ENCODE data around the gene SPATS1.

SPATS1 gene

DNA sequence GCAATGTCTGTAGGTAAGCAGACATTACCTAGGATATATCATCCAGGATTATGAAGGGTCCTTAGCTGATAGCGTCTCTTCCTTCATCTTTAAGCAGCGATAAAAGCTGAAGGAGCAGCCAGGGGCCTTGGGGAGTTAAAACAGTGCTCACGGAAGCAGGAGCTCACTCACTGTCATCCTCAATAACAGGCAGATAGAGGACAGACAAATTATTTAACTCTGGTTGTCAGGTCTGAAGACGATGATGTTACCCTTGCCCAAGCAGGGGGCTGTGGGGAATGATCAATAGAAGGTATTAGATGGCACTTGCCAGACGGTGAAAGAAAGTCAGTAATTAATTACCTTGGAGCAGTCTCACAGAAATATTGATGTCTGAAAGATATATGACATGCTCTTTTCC, 12.6 kb upstream of the SPATS1 start:
- no peak overlapping the region for H3K23ac ChIP-seq (ENCODE audit: low read depth, low read length, poor library complexity)
- H3K4me1 ChIP-seq (ENCODE audit: control insufficient read depth in 2 of 2, insufficient read depth in 1 of 2, low read depth in 1 of 2, low read length in 2 of 2): peaks cover 0 to 9% of the 10 kb centered on the region in 2 donors
- H3K9me3 ChIP-seq (replicated peaks in 1 of 2; ENCODE audit: control insufficient read depth in 2 of 2, insufficient read depth in 1 of 2, low read depth in 1 of 2, low read length in 2 of 2): no peaks in the 10 kb centered on the region
- no peak overlapping the region for H2BK12ac ChIP-seq (ENCODE audit: low read length)
- H3K18ac ChIP-seq (ENCODE audit: low read length): no peak overlapping the region
- no peaks in the 10 kb centered on the region for H3K79me1 ChIP-seq (ENCODE audit: low read depth, low read length)
- H2BK15ac ChIP-seq (ENCODE audit: low read length): no peak overlapping the region
- no peak overlapping the region for H4K8ac ChIP-seq (ENCODE audit: low read depth, low read length)
- H3K14ac ChIP-seq (ENCODE audit: low read length): no peak overlapping the region
- no CpG with 5 or more reads among the region's 5 CpGs for WGBS, 2 donors (ENCODE audit: extremely low coverage in 2 of 2, insufficient read length in 2 of 2, insufficient replicate concordance in 1 of 2)
- H3K9ac ChIP-seq (ENCODE audit: low read depth, low read length, poor library complexity): no peak overlapping the region
- no peak overlapping the region for H2BK120ac ChIP-seq (ENCODE audit: low read depth, low read length)
- no peak overlapping the region for H2BK5ac ChIP-seq (ENCODE audit: low read length)
- no peak overlapping the region for H3K27ac ChIP-seq (replicated peaks; ENCODE audit: low read length)
- H2AK5ac ChIP-seq (ENCODE audit: low read depth, low read length): no peak overlapping the region
- H3K4ac ChIP-seq (ENCODE audit: low read length): no peak overlapping the region
- no peak overlapping the region for H4K91ac ChIP-seq (ENCODE audit: low read depth, low read length, poor library complexity)
- H3K27me3 ChIP-seq (ENCODE audit: control insufficient read depth in 3 of 3, insufficient read depth in 3 of 3, low read depth in 1 of 3, low read length in 3 of 3): peaks cover 0 to 30% (median 0%) of the 10 kb centered on the region in 3 experiments
- no peak overlapping the region for H3K4me2 ChIP-seq (ENCODE audit: insufficient read depth, low read length, poor library complexity, severe bottlenecking)
- no peak overlapping the region for H3K4me3 ChIP-seq (ENCODE audit: low read length in 2 of 2)
- H3K36me3 ChIP-seq (replicated peaks in 1 of 2; ENCODE audit: control insufficient read depth in 2 of 2, insufficient read depth in 2 of 2, low read length in 2 of 2): no peaks in the 10 kb centered on the region
- DNase-seq (ENCODE audit: low spot score): no peak
- H2AFZ ChIP-seq (ENCODE audit: low read length): no peak overlapping the region

DNA sequence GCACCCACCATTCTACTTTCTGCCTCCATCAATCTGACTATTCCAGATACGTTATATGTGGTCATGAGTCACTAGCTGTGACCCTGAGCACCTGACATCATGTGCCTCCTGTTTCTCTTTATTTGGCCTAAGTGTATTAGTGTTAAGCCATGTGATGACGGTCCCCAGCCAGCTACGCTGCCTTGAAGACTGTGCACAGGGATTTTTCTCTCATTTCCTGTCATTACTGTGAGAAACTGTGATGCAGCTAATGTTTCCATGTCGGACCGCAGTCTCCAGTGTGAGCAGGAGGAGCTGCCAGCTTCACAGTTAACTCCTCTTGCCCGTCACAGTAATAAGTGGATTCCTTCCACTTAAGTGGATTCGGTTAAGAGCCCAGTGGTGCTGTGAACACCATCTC, 9.9 kb upstream of the SPATS1 start:
- H3K18ac ChIP-seq (ENCODE audit: low read length): no peak overlapping the region
- H2BK120ac ChIP-seq (ENCODE audit: low read depth, low read length): no peak overlapping the region
- no peak overlapping the region for H3K27ac ChIP-seq (replicated peaks; ENCODE audit: low read length)
- no peak overlapping the region for H2AFZ ChIP-seq (ENCODE audit: low read length)
- no peaks in the 10 kb centered on the region for H3K36me3 ChIP-seq (replicated peaks in 1 of 2; ENCODE audit: control insufficient read depth in 2 of 2, insufficient read depth in 2 of 2, low read length in 2 of 2)
- no peak overlapping the region for H3K4me3 ChIP-seq (ENCODE audit: low read length in 2 of 2)
- H3K14ac ChIP-seq (ENCODE audit: low read length): no peak overlapping the region
- no peak overlapping the region for H3K4me2 ChIP-seq (ENCODE audit: insufficient read depth, low read length, poor library complexity, severe bottlenecking)
- peaks cover 2 to 7% of the 10 kb centered on the region in 2 donors for H3K4me1 ChIP-seq (ENCODE audit: control insufficient read depth in 2 of 2, insufficient read depth in 1 of 2, low read depth in 1 of 2, low read length in 2 of 2)
- H3K27me3 ChIP-seq (ENCODE audit: control insufficient read depth in 3 of 3, insufficient read depth in 3 of 3, low read depth in 1 of 3, low read length in 3 of 3): peaks cover 0 to 31% (median 0%) of the 10 kb centered on the region in 3 experiments
- WGBS, 2 donors (ENCODE audit: extremely low coverage in 2 of 2, insufficient read length in 2 of 2, insufficient replicate concordance in 1 of 2): no CpG with 5 or more reads among the region's 7 CpGs
- H4K91ac ChIP-seq (ENCODE audit: low read depth, low read length, poor library complexity): no peak overlapping the region
- no peak overlapping the region for H2AK5ac ChIP-seq (ENCODE audit: low read depth, low read length)
- no peak overlapping the region for H2BK15ac ChIP-seq (ENCODE audit: low read length)
- H4K8ac ChIP-seq (ENCODE audit: low read depth, low read length): no peak overlapping the region
- DNase-seq (ENCODE audit: low spot score): no peak
- H2BK5ac ChIP-seq (ENCODE audit: low read length): no peak overlapping the region
- no peaks in the 10 kb centered on the region for H3K79me1 ChIP-seq (ENCODE audit: low read depth, low read length)
- peak overlapping the region; percentile 82 for H2BK12ac ChIP-seq (ENCODE audit: low read length)
- H3K9me3 ChIP-seq (replicated peaks in 1 of 2; ENCODE audit: control insufficient read depth in 2 of 2, insufficient read depth in 1 of 2, low read depth in 1 of 2, low read length in 2 of 2): no peaks in the 10 kb centered on the region
- no peak overlapping the region for H3K4ac ChIP-seq (ENCODE audit: low read length)
- H3K23ac ChIP-seq (ENCODE audit: low read depth, low read length, poor library complexity): no peak overlapping the region
- no peak overlapping the region for H3K9ac ChIP-seq (ENCODE audit: low read depth, low read length, poor library complexity)

DNA sequence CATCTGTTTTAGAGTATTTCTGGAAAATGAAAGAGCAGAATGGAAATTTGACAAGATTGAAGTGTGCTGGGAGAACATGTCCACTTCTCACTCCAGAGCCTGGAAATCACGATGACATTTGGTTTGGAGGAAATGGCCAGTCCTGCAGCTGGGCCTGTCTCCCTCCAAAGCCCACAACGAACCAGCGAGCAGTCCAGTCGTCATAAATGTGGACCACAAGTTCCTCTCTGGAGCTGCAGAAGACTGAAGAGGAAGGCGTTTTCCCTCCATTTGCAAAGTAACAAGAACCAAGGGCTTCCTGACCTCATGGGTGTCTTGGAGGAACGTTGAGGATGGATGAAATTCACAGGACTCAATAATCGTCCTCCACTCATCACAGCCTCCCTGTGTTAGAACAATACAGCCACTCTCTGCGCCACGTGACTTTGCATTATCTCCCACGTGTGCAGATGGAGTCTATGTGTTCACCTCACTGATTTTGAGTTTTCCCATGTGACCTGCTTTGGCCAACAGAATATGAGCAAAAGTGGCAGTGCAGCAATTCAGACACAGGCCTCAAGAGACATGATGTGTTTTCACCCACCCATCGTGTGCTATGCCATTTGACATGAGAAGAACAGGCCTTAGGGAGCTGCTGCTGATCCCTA, 9.1 kb upstream of the SPATS1 start:
- no peaks in the 10 kb centered on the region for H3K9me3 ChIP-seq (replicated peaks in 1 of 2; ENCODE audit: control insufficient read depth in 2 of 2, insufficient read depth in 1 of 2, low read depth in 1 of 2, low read length in 2 of 2)
- no peaks in the 10 kb centered on the region for H3K36me3 ChIP-seq (replicated peaks in 1 of 2; ENCODE audit: control insufficient read depth in 2 of 2, insufficient read depth in 2 of 2, low read length in 2 of 2)
- peaks cover 0 to 32% (median 0%) of the 10 kb centered on the region in 3 experiments for H3K27me3 ChIP-seq (ENCODE audit: control insufficient read depth in 3 of 3, insufficient read depth in 3 of 3, low read depth in 1 of 3, low read length in 3 of 3)

DNA sequence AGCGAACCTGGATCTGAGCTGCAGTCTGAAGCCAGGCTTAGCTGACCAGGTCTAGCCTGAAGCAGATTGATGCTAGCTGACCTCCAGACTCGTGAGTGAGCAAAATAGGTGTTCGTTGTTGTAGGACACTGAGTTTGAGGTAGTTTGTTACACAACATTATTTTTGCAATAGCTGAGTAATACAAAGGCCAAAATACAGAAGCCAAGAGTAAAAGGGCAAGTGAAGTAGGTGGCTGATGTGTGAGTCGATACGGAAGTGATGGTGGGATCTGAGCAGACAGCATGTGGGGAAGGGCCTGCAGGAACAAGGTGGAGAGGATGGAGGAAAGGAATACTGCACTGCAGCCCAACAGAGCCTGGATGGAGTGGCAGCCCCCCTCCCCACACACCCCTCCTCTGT, 8.5 kb upstream of the SPATS1 start:
- no peak overlapping the region for H3K14ac ChIP-seq (ENCODE audit: low read length)
- H3K27me3 ChIP-seq (ENCODE audit: control insufficient read depth in 3 of 3, insufficient read depth in 3 of 3, low read depth in 1 of 3, low read length in 3 of 3): peaks cover 0 to 31% (median 0%) of the 10 kb centered on the region in 3 experiments
- H2BK15ac ChIP-seq (ENCODE audit: low read length): no peak overlapping the region
- H3K27ac ChIP-seq (replicated peaks; ENCODE audit: low read length): no peak overlapping the region
- no CpG with 5 or more reads among the region's 5 CpGs for WGBS, 2 donors (ENCODE audit: extremely low coverage in 2 of 2, insufficient read length in 2 of 2, insufficient replicate concordance in 1 of 2)
- H2BK120ac ChIP-seq (ENCODE audit: low read depth, low read length): no peak overlapping the region
- no peak overlapping the region for H2AK5ac ChIP-seq (ENCODE audit: low read depth, low read length)
- peaks cover 2 to 11% of the 10 kb centered on the region in 2 donors for H3K4me1 ChIP-seq (ENCODE audit: control insufficient read depth in 2 of 2, insufficient read depth in 1 of 2, low read depth in 1 of 2, low read length in 2 of 2)
- H3K4me2 ChIP-seq (ENCODE audit: insufficient read depth, low read length, poor library complexity, severe bottlenecking): no peak overlapping the region
- no peak overlapping the region for H3K23ac ChIP-seq (ENCODE audit: low read depth, low read length, poor library complexity)
- H3K4me3 ChIP-seq (ENCODE audit: low read length in 2 of 2): no peak overlapping the region
- H3K36me3 ChIP-seq (replicated peaks in 1 of 2; ENCODE audit: control insufficient read depth in 2 of 2, insufficient read depth in 2 of 2, low read length in 2 of 2): no peaks in the 10 kb centered on the region
- H2BK12ac ChIP-seq (ENCODE audit: low read length): no peak overlapping the region
- H4K91ac ChIP-seq (ENCODE audit: low read depth, low read length, poor library complexity): no peak overlapping the region
- no peak overlapping the region for H4K8ac ChIP-seq (ENCODE audit: low read depth, low read length)
- H3K79me1 ChIP-seq (ENCODE audit: low read depth, low read length): no peaks in the 10 kb centered on the region
- H2AFZ ChIP-seq (ENCODE audit: low read length): no peak overlapping the region
- H3K9me3 ChIP-seq (replicated peaks in 1 of 2; ENCODE audit: control insufficient read depth in 2 of 2, insufficient read depth in 1 of 2, low read depth in 1 of 2, low read length in 2 of 2): no peaks in the 10 kb centered on the region
- H3K4ac ChIP-seq (ENCODE audit: low read length): no peak overlapping the region
- H3K9ac ChIP-seq (ENCODE audit: low read depth, low read length, poor library complexity): no peak overlapping the region
- DNase-seq (ENCODE audit: low spot score): no peak
- H2BK5ac ChIP-seq (ENCODE audit: low read length): no peak overlapping the region
- no peak overlapping the region for H3K18ac ChIP-seq (ENCODE audit: low read length)

More for the DNA sequence above, 9.1 kb upstream of the SPATS1 start:
- no peak overlapping the region for H3K23ac ChIP-seq (ENCODE audit: low read depth, low read length, poor library complexity)
- no peak overlapping the region for H2BK120ac ChIP-seq (ENCODE audit: low read depth, low read length)
- H2BK15ac ChIP-seq (ENCODE audit: low read length): no peak overlapping the region
- peaks cover 2 to 10% of the 10 kb centered on the region in 2 donors for H3K4me1 ChIP-seq (ENCODE audit: control insufficient read depth in 2 of 2, insufficient read depth in 1 of 2, low read depth in 1 of 2, low read length in 2 of 2)
- H3K4ac ChIP-seq (ENCODE audit: low read length): no peak overlapping the region
- no peak overlapping the region for H2BK5ac ChIP-seq (ENCODE audit: low read length)
- WGBS, 2 donors (ENCODE audit: extremely low coverage in 2 of 2, insufficient read length in 2 of 2, insufficient replicate concordance in 1 of 2): no CpG with 5 or more reads among the region's 11 CpGs
- no peaks in the 10 kb centered on the region for H3K79me1 ChIP-seq (ENCODE audit: low read depth, low read length)
- no peak overlapping the region for H2AFZ ChIP-seq (ENCODE audit: low read length)
- no peak overlapping the region for H2AK5ac ChIP-seq (ENCODE audit: low read depth, low read length)
- no peak overlapping the region for H4K91ac ChIP-seq (ENCODE audit: low read depth, low read length, poor library complexity)
- H4K8ac ChIP-seq (ENCODE audit: low read depth, low read length): no peak overlapping the region
- no peak overlapping the region for H3K4me2 ChIP-seq (ENCODE audit: insufficient read depth, low read length, poor library complexity, severe bottlenecking)
- H2BK12ac ChIP-seq (ENCODE audit: low read length): no peak overlapping the region
- no peak overlapping the region for H3K14ac ChIP-seq (ENCODE audit: low read length)
- H3K27ac ChIP-seq (replicated peaks; ENCODE audit: low read length): no peak overlapping the region
- H3K4me3 ChIP-seq (ENCODE audit: low read length in 2 of 2): no peak overlapping the region
- DNase-seq (ENCODE audit: low spot score): no peak
- H3K18ac ChIP-seq (ENCODE audit: low read length): no peak overlapping the region
- no peak overlapping the region for H3K9ac ChIP-seq (ENCODE audit: low read depth, low read length, poor library complexity)
